Mucosa of gallbladder (tissue), 1 donor: Measurements from ENCODE around the gene ATP2A3. TPM values are rescaled to one million over a fixed set of nuclear protein-coding genes. Genes with fewer than 3 reads are reported as not detected.
A peak's percentile ranks its signal among the peaks of the same experiment; 100 is the strongest.

Experiments
- DNase-seq: peaks from one replicate; pipeline ENCODE4 v3.0.0-alpha.2; 2020; ENCODE audit warnings: low spot score
- total RNA-seq: library from RNA; stranded (reverse); gene quantifications from one replicate; pipeline ENCODE4 v1.2.1, GENCODE V29; 2021
- donor health status: DM: no; HTN: no; CAD: no.

Gene ATP2A3
- total RNA-seq, 1 donor from 2014 or later = 96.5 TPM

- DNase-seq = no peak
Observed at GRCh38 chr17:3928406-3928805, 35.8 kb downstream of the ATP2A3 start.

GRCh38 chr17:3927628-3928340, 36.5 kb downstream of the ATP2A3 start:
- DNase-seq = no peak

- no peak for DNase-seq
Observed at GRCh38 chr17:3926860-3927627, 37.2 kb downstream of the ATP2A3 start.

GRCh38 chr17:3925684-3926485, 38.4 kb downstream of the ATP2A3 start:
- no peak for DNase-seq

DNA sequence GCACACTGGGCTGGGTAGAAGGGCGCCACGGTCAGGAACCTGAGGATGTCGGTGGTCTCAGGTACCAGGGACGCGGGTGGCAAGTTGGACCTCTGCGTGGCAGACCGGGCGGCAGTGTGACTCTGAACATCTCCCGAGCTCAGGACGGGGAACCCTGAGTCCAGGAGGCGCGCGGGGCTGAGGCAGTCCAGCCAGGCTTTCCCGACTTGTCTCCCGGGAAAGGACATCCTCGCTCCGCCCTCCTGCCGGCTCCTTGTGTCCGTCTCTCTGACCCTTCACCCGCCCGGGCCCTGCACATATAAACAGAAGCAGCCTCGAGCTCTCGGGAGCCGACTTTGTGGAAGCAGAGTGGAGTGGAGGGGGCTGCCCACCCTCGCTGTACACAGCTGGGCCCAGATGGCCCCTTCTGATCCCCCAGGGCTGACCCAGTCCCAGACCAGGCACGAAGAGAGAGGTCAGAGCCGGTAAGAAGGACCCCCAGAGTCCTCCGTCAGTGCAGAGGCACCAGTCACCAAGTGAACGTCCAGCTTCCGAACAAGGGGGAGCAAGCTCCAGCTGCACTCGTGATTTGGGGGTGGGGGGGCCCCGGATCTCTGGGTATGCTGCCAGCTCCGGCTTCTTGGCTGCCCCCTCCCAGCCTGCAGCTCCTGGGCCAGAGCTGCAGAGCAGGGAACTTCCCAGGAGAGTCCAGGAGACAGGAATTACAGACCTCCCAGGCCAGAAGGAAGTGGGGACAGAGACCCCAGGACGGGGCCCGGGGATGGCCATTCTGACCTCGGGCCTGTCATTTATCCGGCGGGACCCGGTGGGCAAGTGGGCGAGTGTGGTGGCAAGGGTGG, 39.5 kb downstream of the ATP2A3 start:
- no peak for DNase-seq

GRCh38 chr17:3923466-3924190, 40.6 kb downstream of the ATP2A3 start:
- no peak for DNase-seq

GRCh38 chr17:3922765-3923164, 41.5 kb downstream of the ATP2A3 start:
- no peak for DNase-seq

DNA sequence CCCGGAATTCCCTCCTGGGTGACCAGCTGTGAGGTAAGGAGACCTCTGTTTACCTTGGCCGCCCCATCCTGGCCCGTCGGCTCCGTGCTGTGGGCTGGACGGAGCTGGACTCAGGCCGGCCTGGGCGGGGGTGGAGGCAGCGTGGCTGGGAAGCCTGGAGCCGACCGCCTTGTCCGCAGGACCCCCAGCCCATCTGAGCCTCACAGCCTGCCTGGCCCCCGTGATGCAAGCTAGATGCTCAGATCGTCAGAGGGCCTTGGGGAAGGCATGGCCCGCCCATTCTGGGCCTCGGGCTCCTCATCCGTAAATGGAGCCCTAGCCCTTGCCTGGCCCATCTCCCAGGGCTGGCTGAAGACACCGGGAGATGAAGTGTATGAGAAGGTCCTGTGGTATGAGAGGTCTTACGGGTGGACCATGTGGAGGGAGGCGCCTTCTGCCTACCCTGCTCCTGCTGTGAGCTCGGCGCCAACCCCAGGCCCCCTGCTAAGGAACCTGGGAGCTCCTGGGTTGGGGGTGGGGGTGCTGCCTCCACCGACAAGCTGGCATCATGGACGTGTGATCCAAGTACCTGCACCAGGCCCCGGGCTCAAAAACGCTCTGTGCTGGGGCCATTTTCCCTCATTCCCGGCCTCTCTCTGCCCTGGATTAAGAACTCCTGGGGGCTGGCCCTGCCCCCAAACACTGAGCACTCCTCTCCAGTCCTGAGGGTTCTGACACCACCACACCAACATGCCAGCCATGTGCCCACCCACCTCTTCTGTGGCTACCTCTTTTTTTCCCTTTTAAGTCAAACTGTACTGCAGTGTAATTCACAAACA, 42.5 kb downstream of the ATP2A3 start:
- DNase-seq = no peak

DNA sequence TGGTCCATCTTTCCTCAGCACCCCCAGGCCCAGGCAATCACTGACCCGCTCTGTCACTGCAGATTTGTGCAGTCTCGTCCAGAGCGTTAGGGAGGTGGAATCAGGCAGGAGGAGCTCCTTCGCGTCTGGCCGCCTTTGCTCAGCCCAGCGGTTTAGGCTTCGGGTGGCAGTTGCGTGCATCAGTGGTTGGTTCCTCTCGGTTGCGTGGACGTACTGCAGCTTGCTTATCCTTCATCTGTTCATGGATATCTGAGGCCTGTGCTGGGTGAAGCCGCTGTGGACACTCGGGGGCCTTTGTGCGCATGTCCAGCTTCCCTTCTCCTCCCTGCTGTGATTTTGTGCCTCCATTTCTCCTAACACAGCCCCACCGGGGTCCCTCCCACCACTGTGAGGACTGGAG, 43.2 kb downstream of the ATP2A3 start:
- DNase-seq = no peak

GRCh38 chr17:3919123-3919624, 45.1 kb downstream of the ATP2A3 start:
- DNase-seq = no peak

DNA sequence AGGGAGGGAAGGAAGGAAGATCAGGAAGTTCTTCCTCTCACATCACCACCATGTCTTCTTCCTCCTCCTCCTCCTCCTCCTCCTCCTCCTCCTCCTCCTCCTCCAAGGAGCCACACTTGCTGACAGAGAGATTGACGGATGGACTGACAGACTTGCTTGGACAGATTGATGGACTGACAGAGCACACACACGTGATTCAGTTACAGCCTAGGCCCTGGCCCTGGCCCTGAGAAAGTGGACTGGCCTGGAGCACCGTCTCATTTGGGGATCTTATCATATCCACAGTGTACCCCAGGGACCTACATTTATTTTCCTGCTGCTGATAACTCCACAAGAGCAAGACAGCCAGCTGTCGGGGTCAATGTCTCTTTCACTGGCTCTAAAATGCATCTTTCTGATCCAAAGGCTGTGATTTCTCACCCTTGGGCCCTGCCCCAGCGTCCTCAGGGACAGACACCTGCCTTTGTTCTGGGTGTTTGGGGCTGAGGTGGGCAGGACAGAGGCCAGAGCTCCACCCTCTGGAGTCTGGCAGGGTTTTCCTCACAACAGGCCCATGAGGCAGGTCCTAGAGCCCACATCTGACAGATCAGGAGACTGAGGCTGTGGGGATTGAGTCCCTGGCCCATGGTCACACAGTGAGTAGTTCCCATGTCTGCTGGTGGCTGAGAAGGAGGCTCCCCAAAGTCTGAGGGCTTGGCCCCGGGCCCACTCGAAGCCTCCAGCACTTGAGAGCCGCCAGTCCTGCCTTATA, 45.7 kb downstream of the ATP2A3 start:
- no peak for DNase-seq

DNA sequence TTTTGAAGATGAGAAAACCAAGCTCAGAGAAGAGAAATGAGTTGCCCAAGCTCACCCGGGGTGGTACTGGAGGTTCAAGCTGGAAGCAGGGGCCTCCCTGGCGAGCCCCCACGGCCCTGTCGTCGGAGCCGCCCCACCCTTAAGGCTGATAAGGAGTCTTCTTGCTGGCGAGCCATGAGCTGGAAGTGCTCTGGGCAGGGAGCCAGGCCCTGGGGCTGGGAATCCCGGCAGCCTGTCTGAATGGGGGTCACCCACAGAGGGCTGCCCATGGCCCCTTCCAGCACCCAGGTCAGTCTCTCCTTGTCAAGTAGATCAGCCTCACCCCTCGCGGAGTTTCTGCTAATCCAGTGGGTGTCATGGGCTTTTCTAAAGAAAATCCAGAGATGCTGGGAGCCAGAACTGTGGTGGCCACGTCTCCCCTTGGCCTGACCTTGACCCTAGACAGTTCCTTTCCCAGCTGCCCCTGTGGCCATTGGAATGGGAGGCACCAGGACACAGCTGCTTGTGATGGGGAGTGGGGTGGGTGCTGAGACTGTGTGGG, 46.8 kb downstream of the ATP2A3 start:
- no peak for DNase-seq

GRCh38 chr17:3916825-3917224, 47.4 kb downstream of the ATP2A3 start:
- DNase-seq = no peak

- peak; percentile 42 for DNase-seq
Observed at GRCh38 chr17:3915995-3916696, 48.1 kb downstream of the ATP2A3 start, which contains the start of gene P2RX1. TSS of gene P2RX1 (minus strand) at chr17:3916465. CDS start at chr17:3916225, 240 bp downstream.

DNA sequence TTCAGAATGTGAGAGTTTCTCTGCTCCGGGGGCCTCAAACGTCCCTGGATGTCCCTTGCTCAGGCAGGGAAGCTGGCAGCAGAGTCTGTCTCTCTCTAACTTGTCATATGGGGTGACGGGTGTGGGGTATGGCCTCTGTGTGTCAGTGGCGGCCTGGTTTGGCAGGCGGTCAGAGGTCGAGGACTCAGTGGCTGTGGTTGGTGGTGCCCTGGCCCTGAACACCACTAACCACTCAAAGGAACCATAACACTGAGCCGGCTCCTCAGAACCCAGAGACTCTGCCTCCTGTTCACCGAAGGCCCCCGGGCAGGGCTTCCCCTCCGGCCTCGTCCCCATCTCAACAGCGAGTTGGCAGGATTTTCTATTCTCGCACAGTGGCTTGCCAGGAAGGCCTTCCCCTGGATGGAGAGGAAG, 48.6 kb downstream of the ATP2A3 start:
- DNase-seq = no peak

- no peak for DNase-seq
Observed at GRCh38 chr17:3914312-3914670, 49.9 kb downstream of the ATP2A3 start.

DNA sequence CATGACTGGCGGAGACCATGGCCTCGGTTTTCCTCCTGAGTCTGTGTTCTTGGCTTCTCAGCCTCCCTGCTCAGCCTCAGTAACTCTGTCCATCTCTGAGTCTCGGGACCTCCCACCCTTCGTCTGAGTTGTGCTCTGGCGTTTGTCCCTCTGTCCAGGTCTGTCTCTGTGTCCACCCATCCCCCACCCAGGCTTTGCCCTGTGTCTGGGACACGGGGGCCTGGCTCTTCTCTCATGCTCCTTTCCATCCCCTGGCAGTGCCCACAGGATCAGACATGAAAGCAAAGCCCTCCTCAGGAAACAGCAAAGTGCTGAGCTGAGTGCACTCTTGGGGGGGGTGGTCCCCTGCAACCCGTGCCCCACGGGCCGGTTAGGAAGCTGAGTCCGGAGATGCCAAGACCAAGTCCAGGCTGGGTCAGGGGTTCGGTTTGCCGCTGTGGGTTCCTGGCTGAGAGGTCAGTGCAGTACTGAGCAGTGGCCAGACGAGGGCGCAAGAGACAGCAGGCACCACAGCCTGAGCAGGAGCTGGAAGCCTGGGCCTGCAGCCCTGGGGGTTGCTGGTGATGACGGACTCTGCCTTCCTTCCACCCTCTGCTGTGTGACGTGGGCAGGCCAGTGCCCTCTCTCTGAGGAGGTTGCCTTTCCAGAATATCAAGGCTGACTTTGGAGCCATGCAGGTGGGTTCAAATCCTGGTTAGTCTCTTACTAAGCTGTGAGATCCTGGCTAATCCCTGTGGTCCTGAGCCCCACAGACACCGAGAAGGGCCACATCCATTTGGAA, 50.5 kb downstream of the ATP2A3 start:
- DNase-seq = peak; percentile 79
